Nephron progenitor cell (in vitro differentiated cells): ENCODE measurements around the gene HPCAL1.

Experiments
- DNase-seq: peaks from one replicate; pipeline ENCODE4 v3.0.0; 2021
- H3K27ac Mint-ChIP-seq: 2 replicates; pipeline ENCODE4 v1.8.0; 2021; ENCODE audit warnings: mild to moderate bottlenecking, moderate library complexity, mixed read lengths
- H3K27me3 Mint-ChIP-seq: 2 replicates; pipeline ENCODE4 v1.8.0; 2021; ENCODE audit warnings: mild to moderate bottlenecking, low read depth, mixed read lengths; ENCODE audit not compliant: poor library complexity
- H3K36me3 Mint-ChIP-seq: 2 replicates; pipeline ENCODE4 v1.8.0; 2021; ENCODE audit warnings: low read depth, mixed read lengths
- H3K4me1 Mint-ChIP-seq: 2 replicates; pipeline ENCODE4 v1.8.0; 2021; ENCODE audit warnings: mixed read lengths
- H3K4me3 Mint-ChIP-seq: 2 replicates; pipeline ENCODE4 v1.8.0; 2021; ENCODE audit warnings: mild to moderate bottlenecking, moderate library complexity, mixed read lengths
- H3K9me3 Mint-ChIP-seq: 2 replicates; pipeline ENCODE4 v1.8.0; 2021; ENCODE audit warnings: mild to moderate bottlenecking, moderate library complexity, mixed read lengths
- CTCF ChIP-seq: fragments of 200-600 bp; sonication (generic); IDR thresholded peaks from 2 replicates; pipeline ENCODE4 v1.5.0; 2021; ENCODE audit warnings: antibody characterized with exemption

The HPCAL1 gene

GRCh38 chr2:10325278-10326145 lies 22.8 kb downstream of the HPCAL1 start:
- H3K4me3 Mint-ChIP-seq, result no peak overlapping the region
- no peak for TF ChIP-seq CTCF
- H3K27me3 Mint-ChIP-seq, result peaks cover 17% of the 10 kb centered on the region
- H3K9me3 Mint-ChIP-seq, result peaks cover 15% of the 10 kb centered on the region
- H3K36me3 Mint-ChIP-seq, result peaks cover 11% of the 10 kb centered on the region
- DNase-seq, result no peak
- no peak overlapping the region for H3K27ac Mint-ChIP-seq
- peaks cover 20% of the 10 kb centered on the region for H3K4me1 Mint-ChIP-seq

DNA sequence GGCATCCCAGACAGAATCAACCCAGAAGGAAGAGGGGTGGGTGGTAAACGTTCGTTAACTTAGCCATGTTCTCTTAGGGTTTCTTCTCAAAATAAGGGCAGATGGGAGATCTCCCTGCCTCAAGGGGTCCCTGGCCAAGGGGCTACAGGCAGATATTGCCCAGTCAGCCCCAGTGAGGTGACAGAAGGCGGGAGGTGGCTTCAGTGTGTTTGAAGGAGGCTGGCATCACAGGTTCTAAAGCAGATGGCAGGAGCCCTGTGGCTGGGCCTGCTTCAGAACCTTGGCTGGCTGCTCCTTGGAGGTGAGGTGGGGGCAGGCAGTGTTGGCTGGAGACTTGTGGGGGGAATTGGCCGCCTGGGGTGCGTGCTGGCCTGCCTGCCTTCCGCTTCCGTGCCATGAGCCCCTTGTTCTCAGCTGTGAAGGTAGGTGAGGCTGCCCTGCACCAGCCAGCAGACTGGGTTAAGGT lies 23.5 kb downstream of the HPCAL1 start:
- H3K4me3 Mint-ChIP-seq, result no peak overlapping the region
- H3K36me3 Mint-ChIP-seq, result peaks cover 6% of the 10 kb centered on the region
- no peak for DNase-seq
- H3K9me3 Mint-ChIP-seq, result peaks cover 10% of the 10 kb centered on the region
- TF ChIP-seq CTCF, result no peak
- H3K27ac Mint-ChIP-seq, result no peak overlapping the region
- H3K4me1 Mint-ChIP-seq, result peaks cover 26% of the 10 kb centered on the region
- peaks cover 17% of the 10 kb centered on the region for H3K27me3 Mint-ChIP-seq

GRCh38 chr2:10326707-10327594 lies 24.2 kb downstream of the HPCAL1 start:
- no peak overlapping the region for H3K4me3 Mint-ChIP-seq
- TF ChIP-seq CTCF, result no peak
- DNase-seq, result no peak

DNA sequence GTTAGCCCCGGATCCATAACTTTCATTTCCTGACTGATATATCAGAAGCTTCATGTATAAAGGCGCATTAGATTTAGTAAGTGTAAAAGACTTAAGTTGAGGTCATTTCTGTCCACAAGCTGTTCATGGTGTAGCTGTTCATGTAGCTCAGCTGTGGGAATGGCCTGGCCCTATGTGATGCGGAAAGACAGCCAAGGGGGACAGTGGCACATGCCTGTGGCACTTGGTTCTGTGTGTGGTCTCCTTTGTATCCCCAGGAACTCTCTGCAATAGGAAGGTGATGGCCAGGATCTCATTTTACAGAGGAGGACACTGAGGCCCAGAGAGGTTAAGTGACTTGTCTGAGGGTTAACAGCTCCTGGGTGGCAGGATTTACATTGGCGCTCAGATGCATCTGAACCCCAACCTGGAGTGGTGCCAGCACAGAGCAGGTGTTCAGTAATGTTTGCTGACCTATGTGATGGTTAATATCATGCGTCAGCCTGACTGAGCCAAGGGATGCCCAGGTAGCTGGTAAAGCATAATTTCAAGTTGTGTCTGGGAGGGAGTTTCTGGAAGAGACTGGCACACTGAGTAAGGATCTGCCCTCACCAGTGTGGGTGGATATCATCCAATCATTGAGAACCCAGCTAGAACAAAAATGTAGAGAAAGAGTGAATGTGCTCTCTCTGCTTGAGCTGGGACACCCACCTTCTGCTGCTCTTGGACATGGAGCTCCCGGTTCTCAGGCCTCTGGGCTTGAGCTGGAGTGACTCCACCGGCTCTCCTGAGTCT lies 25.4 kb downstream of the HPCAL1 start:
- peaks cover 45% of the 10 kb centered on the region for H3K4me1 Mint-ChIP-seq
- no peak overlapping the region for H3K4me3 Mint-ChIP-seq
- no peak for DNase-seq
- no peak overlapping the region for H3K27ac Mint-ChIP-seq
- H3K27me3 Mint-ChIP-seq, result peaks cover 13% of the 10 kb centered on the region
- TF ChIP-seq CTCF, result no peak
- H3K36me3 Mint-ChIP-seq, result peaks cover 4% of the 10 kb centered on the region
- peaks cover 7% of the 10 kb centered on the region for H3K9me3 Mint-ChIP-seq

More at GRCh38 chr2:10326707-10327594, 24.2 kb downstream of the HPCAL1 start:
- Mint-ChIP-seq H3K9me3 (peaks cover 9% of the 10 kb centered on the region), H3K27me3 (peaks cover 13% of the 10 kb centered on the region), H3K36me3 (peaks cover 5% of the 10 kb centered on the region), H3K27ac (no peak overlapping the region), H3K4me1 (peaks cover 34% of the 10 kb centered on the region)

GRCh38 chr2:10328670-10329579 lies 26.2 kb downstream of the HPCAL1 start:
- Mint-ChIP-seq H3K36me3 (no peaks in the 10 kb centered on the region), H3K27ac (peak overlapping the region; percentile 25), H3K4me1 (peaks cover 54% of the 10 kb centered on the region), H3K4me3 (no peak overlapping the region), H3K9me3 (peaks cover 3% of the 10 kb centered on the region), H3K27me3 (peaks cover 11% of the 10 kb centered on the region)
- TF ChIP-seq CTCF, result no peak
- DNase-seq, result no peak
